IPS DF 19.7 (cell line): ENCODE data around the gene ASPHD2.
"Not testable (repeated sequence)": the region's sequence is repeated elsewhere in the genome, so short reads cannot be mapped to it uniquely, and the experiment has no call there.

Experiments used
- DNase-seq: peaks from one replicate; pipeline ENCODE4 v3.0.0-alpha.2; 2013; ENCODE audit warnings: low read depth, low spot score

The ASPHD2 gene

GRCh38 chr22:26428515-26429457, at the start of gene ASPHD2:
Gene ASPHD2, plus strand, starts transcription at chr22:26429260. Its CDS starts 4,356 bp downstream, at chr22:26433616.
- DNase-seq, result no peak

GRCh38 chr22:26380072-26380830, 48.8 kb upstream of the ASPHD2 start:
- DNase-seq, result no peak

GRCh38 chr22:26382782-26383181, 46.3 kb upstream of the ASPHD2 start:
- DNase-seq, result no peak

GRCh38 chr22:26383968-26384556, 45.0 kb upstream of the ASPHD2 start:
- DNase-seq, result no peak

GRCh38 chr22:26385164-26385563, 43.9 kb upstream of the ASPHD2 start:
- no peak for DNase-seq

- DNase-seq, result no peak
These were observed 39.9 kb upstream of the ASPHD2 start for GRCh38 chr22:26389125-26389524.

GRCh38 chr22:26391091-26391490, 38.0 kb upstream of the ASPHD2 start:
- no peak for DNase-seq

GRCh38 chr22:26391623-26392022, 37.4 kb upstream of the ASPHD2 start:
- DNase-seq, result no peak

GRCh38 chr22:26393929-26394328, 35.1 kb upstream of the ASPHD2 start:
- DNase-seq, result no peak

- DNase-seq, result no peak
These were observed 34.3 kb upstream of the ASPHD2 start for GRCh38 chr22:26394777-26395176.

- DNase-seq, result no peak
These were observed 33.1 kb upstream of the ASPHD2 start for GRCh38 chr22:26395926-26396325.

GRCh38 chr22:26398741-26399153, 30.3 kb upstream of the ASPHD2 start:
- no peak for DNase-seq

- DNase-seq, result no peak
These were observed 29.8 kb upstream of the ASPHD2 start for GRCh38 chr22:26399289-26399688.

- no peak for DNase-seq
These were observed 27.3 kb upstream of the ASPHD2 start for GRCh38 chr22:26401726-26402125.

GRCh38 chr22:26404851-26405421, 24.1 kb upstream of the ASPHD2 start:
- no peak for DNase-seq

- DNase-seq, result no peak
These were observed 22.9 kb upstream of the ASPHD2 start for GRCh38 chr22:26406118-26406517.

GRCh38 chr22:26408562-26409220, 20.4 kb upstream of the ASPHD2 start:
- not testable (repeated sequence) for DNase-seq

GRCh38 chr22:26409719-26410335, 19.2 kb upstream of the ASPHD2 start:
- no peak for DNase-seq

- no peak for DNase-seq
These were observed 18.7 kb upstream of the ASPHD2 start for GRCh38 chr22:26410386-26410785.

GRCh38 chr22:26414347-26414746, 14.7 kb upstream of the ASPHD2 start:
- DNase-seq, result no peak

GRCh38 chr22:26416256-26416655, 12.8 kb upstream of the ASPHD2 start:
- no peak for DNase-seq
